Measurements from ENCODE around the gene OSBPL1A. TPM values are rescaled to one million over a fixed set of nuclear protein-coding genes. Genes with fewer than 3 reads are reported as not detected.

Gene OSBPL1A
- total RNA-seq, 4 donors from 2014 or later, result 10.0 to 30.9 (median 15.1) TPM

- intact Hi-C loops (cut with DNase I), result no loop called here
- Histone ChIP-seq H3K4me3 (peak overlapping the region; percentile 54 to 85 (median 82)), H3K36me3 (no peaks in the 10 kb centered on the region), H3K9me3 (no peaks in the 10 kb centered on the region), H3K27ac (peak overlapping the region; percentile 90 to 94 (median 92)), H3K27me3 (no peaks in the 10 kb centered on the region), H3K4me1 (peaks cover 0 to 48% (median 0%) of the 10 kb centered on the region in 3 donors)
- TF ChIP-seq CTCF (IDR thresholded peaks at IDR 0.05) (no peak), POLR2A (IDR thresholded peaks at IDR 0.05) (no peak)
- no peak for DNase-seq
- WGBS, 2 donors, result 1 to 9% methylated on average over 8 to 9 of the region's 9 CpGs
Measured at GRCh38 chr18:24272229-24272525, 125.4 kb downstream of the OSBPL1A start.

- peak overlapping the region; percentile 54 to 85 (median 82) for H3K4me3 ChIP-seq
- H3K9me3 ChIP-seq, result no peaks in the 10 kb centered on the region
- peak in 2 of 6 experiments; percentile 26 to 34 for TF ChIP-seq CTCF (IDR thresholded peaks at IDR 0.05)
- peak in 1 of 4 donors; percentile 26 for TF ChIP-seq POLR2A (IDR thresholded peaks at IDR 0.05)
- no peaks in the 10 kb centered on the region for H3K27me3 ChIP-seq
- H3K36me3 ChIP-seq, result no peaks in the 10 kb centered on the region
- intact Hi-C loops (cut with DNase I), result no loop called here
- H3K27ac ChIP-seq, result peak overlapping the region; percentile 90 to 94 (median 92)
- 0 to 3% methylated on average over 17 to 36 of the region's 96 CpGs for WGBS, 2 donors
- DNase-seq, result no peak
- H3K4me1 ChIP-seq, result peaks cover 0 to 48% (median 0%) of the 10 kb centered on the region in 3 donors
Measured at GRCh38 chr18:24271381-24272228, 126.0 kb downstream of the OSBPL1A start.

- Histone ChIP-seq H3K27me3 (no peaks in the 10 kb centered on the region), H3K4me3 (peak overlapping the region; percentile 54 to 85 (median 82)), H3K27ac (peak overlapping the region; percentile 90 to 94 (median 92)), H3K36me3 (no peaks in the 10 kb centered on the region), H3K9me3 (no peaks in the 10 kb centered on the region), H3K4me1 (peaks cover 0 to 48% (median 0%) of the 10 kb centered on the region in 3 donors)
- intact Hi-C loops (cut with DNase I), result no loop called here
- TF ChIP-seq POLR2A (IDR thresholded peaks at IDR 0.05) (no peak), CTCF (IDR thresholded peaks at IDR 0.05) (no peak)
- 7 to 10% methylated on average over 8 to 9 of the region's 9 CpGs for WGBS, 2 donors
- DNase-seq, result no peak
Measured at GRCh38 chr18:24270937-24271380, 126.7 kb downstream of the OSBPL1A start.

- Histone ChIP-seq H3K36me3 (no peaks in the 10 kb centered on the region), H3K27me3 (no peaks in the 10 kb centered on the region), H3K9me3 (no peaks in the 10 kb centered on the region), H3K4me1 (peaks cover 0 to 48% (median 0%) of the 10 kb centered on the region in 3 donors), H3K4me3 (peak overlapping the region; percentile 54 to 85 (median 82)), H3K27ac (peak overlapping the region; percentile 90 to 94 (median 92))
- no peak for TF ChIP-seq CTCF (IDR thresholded peaks at IDR 0.05)
- TF ChIP-seq POLR2A (IDR thresholded peaks at IDR 0.05), result no peak
- intact Hi-C loops (cut with DNase I), result no loop called here
- WGBS, 2 donors, result 24 to 27% methylated on average over 4 of the region's 4 CpGs
- DNase-seq, result no peak
Measured at GRCh38 chr18:24270358-24270936, 127.2 kb downstream of the OSBPL1A start.

All from esophagus squamous epithelium (tissue), 5 donors.